ENCODE data around the gene KLK10.
A peak's percentile ranks its signal among the peaks of the same experiment; 100 is the strongest.
"Not testable (repeated sequence)": the region's sequence is repeated elsewhere in the genome, so short reads cannot be mapped to it uniquely, and the experiment has no call there.

The KLK10 gene

DNA sequence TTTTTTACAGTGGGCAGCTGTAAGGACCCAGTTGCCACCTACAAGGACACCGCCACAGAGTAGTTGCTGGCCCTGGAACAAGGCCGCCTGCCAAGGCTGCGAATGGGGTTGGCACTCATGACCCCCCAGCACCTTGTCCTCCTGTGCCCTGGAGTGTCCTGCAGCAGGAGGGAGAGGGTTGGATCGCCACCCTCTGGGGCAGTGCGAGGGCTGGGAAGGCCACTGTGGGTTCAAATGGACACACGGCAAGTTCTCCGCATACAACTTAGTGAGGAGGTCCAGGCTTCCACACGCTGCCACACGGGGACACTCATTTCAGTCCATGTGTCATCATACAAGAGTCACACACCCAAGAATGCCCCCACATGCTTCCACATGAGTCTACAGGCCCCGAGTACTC, 19.1 kb downstream of the KLK10 start:
- Histone ChIP-seq H3K36me3 (ENCODE audit: control insufficient read depth, insufficient read depth, low read length) (no peaks in the 10 kb centered on the region), H3K23ac (ENCODE audit: low read length) (no peak overlapping the region), H2AK5ac (ENCODE audit: low read length) (no peak overlapping the region), H4K8ac (ENCODE audit: low read depth, low read length) (no peak overlapping the region), H2BK120ac (ENCODE audit: low read depth, low read length) (no peak overlapping the region), H2BK5ac (ENCODE audit: low read length) (no peak overlapping the region), H3K4me3 (ENCODE audit: low read length) (no peak overlapping the region), H4K5ac (ENCODE audit: low read length) (no peak overlapping the region), H3K4ac (ENCODE audit: low read depth, low read length) (no peak overlapping the region), H3K18ac (ENCODE audit: low read length) (no peak overlapping the region), H3K79me2 (ENCODE audit: control insufficient read depth, insufficient read depth, low read length) (no peaks in the 10 kb centered on the region), H3K4me2 (ENCODE audit: low read length) (no peak overlapping the region), H3K79me1 (ENCODE audit: low read length) (no peaks in the 10 kb centered on the region), H3K9ac (ENCODE audit: low read length) (no peak overlapping the region), H2BK15ac (replicated peaks; ENCODE audit: low read depth) (no peak overlapping the region), H3K27me3 (ENCODE audit: insufficient read depth, low read length, poor library complexity) (no peaks in the 10 kb centered on the region), H3K27ac (ENCODE audit: low read depth, low read length) (no peak overlapping the region), H3K56ac (ENCODE audit: low read length) (no peak overlapping the region), H3K4me1 (ENCODE audit: control insufficient read depth, low read depth, low read length) (no peaks in the 10 kb centered on the region)
- no peak for DNase-seq
- no CpG with 5 or more reads among the region's 10 CpGs for WGBS (ENCODE audit: extremely low coverage, insufficient coverage, low lambda C conversion rate)

- Histone ChIP-seq H3K79me1 (ENCODE audit: low read length) (no peaks in the 10 kb centered on the region), H3K27ac (ENCODE audit: low read depth, low read length) (no peak overlapping the region), H3K23ac (ENCODE audit: low read length) (no peak overlapping the region), H3K4me3 (ENCODE audit: low read length) (no peak overlapping the region), H2BK15ac (replicated peaks; ENCODE audit: low read depth) (no peak overlapping the region), H2AK5ac (ENCODE audit: low read length) (no peak overlapping the region), H3K56ac (ENCODE audit: low read length) (no peak overlapping the region), H4K8ac (ENCODE audit: low read depth, low read length) (no peak overlapping the region), H3K18ac (ENCODE audit: low read length) (no peak overlapping the region), H2BK5ac (ENCODE audit: low read length) (no peak overlapping the region), H3K4ac (ENCODE audit: low read depth, low read length) (no peak overlapping the region), H3K9ac (ENCODE audit: low read length) (no peak overlapping the region), H3K36me3 (ENCODE audit: control insufficient read depth, insufficient read depth, low read length) (no peaks in the 10 kb centered on the region), H3K79me2 (ENCODE audit: control insufficient read depth, insufficient read depth, low read length) (no peaks in the 10 kb centered on the region), H3K4me2 (ENCODE audit: low read length) (no peak overlapping the region), H3K27me3 (ENCODE audit: insufficient read depth, low read length, poor library complexity) (no peaks in the 10 kb centered on the region), H3K4me1 (ENCODE audit: control insufficient read depth, low read depth, low read length) (no peaks in the 10 kb centered on the region), H2BK120ac (ENCODE audit: low read depth, low read length) (no peak overlapping the region), H4K5ac (ENCODE audit: low read length) (no peak overlapping the region)
- no CpG with 5 or more reads among the region's 4 CpGs for WGBS (ENCODE audit: extremely low coverage, insufficient coverage, low lambda C conversion rate)
- DNase-seq: no peak
Observed at GRCh38 chr19:50998686-50999085, 20.8 kb downstream of the KLK10 start.

DNA sequence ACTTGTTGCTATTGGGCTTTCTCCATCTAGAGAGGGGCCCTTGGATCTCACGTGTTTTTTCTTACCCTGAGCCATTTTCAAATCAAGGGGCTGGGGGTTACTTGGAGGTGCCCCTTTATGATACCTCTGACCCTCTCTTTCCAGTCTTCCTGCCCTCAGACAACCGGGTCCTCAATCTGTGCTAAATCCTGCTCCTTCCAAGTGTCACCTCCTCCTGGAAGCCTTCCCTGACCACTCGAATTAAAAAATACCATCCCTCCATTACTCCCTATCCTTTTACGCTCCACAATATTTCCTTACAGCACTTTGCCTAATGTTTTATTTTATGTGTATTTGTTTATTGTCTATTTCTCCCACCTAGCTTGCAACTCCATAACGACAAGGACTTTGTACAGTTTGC, 21.4 kb downstream of the KLK10 start:
- Histone ChIP-seq H3K4me1 (ENCODE audit: control insufficient read depth, low read depth, low read length) (no peaks in the 10 kb centered on the region), H2BK5ac (ENCODE audit: low read length) (no peak overlapping the region), H3K36me3 (ENCODE audit: control insufficient read depth, insufficient read depth, low read length) (no peaks in the 10 kb centered on the region), H3K79me2 (ENCODE audit: control insufficient read depth, insufficient read depth, low read length) (no peaks in the 10 kb centered on the region), H3K27me3 (ENCODE audit: insufficient read depth, low read length, poor library complexity) (no peaks in the 10 kb centered on the region), H3K9ac (ENCODE audit: low read length) (no peak overlapping the region), H3K23ac (ENCODE audit: low read length) (no peak overlapping the region), H4K5ac (ENCODE audit: low read length) (no peak overlapping the region), H3K18ac (ENCODE audit: low read length) (no peak overlapping the region), H2AK5ac (ENCODE audit: low read length) (no peak overlapping the region), H3K79me1 (ENCODE audit: low read length) (no peaks in the 10 kb centered on the region), H2BK120ac (ENCODE audit: low read depth, low read length) (no peak overlapping the region), H3K4me3 (ENCODE audit: low read length) (no peak overlapping the region), H4K8ac (ENCODE audit: low read depth, low read length) (no peak overlapping the region), H2BK15ac (replicated peaks; ENCODE audit: low read depth) (no peak overlapping the region), H3K27ac (ENCODE audit: low read depth, low read length) (no peak overlapping the region), H3K4ac (ENCODE audit: low read depth, low read length) (no peak overlapping the region), H3K56ac (ENCODE audit: low read length) (no peak overlapping the region), H3K4me2 (ENCODE audit: low read length) (no peak overlapping the region)
- DNase-seq: no peak
- WGBS (ENCODE audit: extremely low coverage, insufficient coverage, low lambda C conversion rate): 100% methylated on average over 2 of the region's 5 CpGs

- Histone ChIP-seq H3K4me1 (ENCODE audit: control insufficient read depth, low read depth, low read length) (no peaks in the 10 kb centered on the region), H3K4me2 (ENCODE audit: low read length) (no peak overlapping the region), H3K27me3 (ENCODE audit: insufficient read depth, low read length, poor library complexity) (no peaks in the 10 kb centered on the region), H3K4me3 (ENCODE audit: low read length) (no peak overlapping the region), H4K5ac (ENCODE audit: low read length) (no peak overlapping the region), H3K23ac (ENCODE audit: low read length) (no peak overlapping the region), H3K79me2 (ENCODE audit: control insufficient read depth, insufficient read depth, low read length) (no peaks in the 10 kb centered on the region), H3K56ac (ENCODE audit: low read length) (no peak overlapping the region), H3K9ac (ENCODE audit: low read length) (no peak overlapping the region), H2BK5ac (ENCODE audit: low read length) (no peak overlapping the region), H3K18ac (ENCODE audit: low read length) (no peak overlapping the region), H3K36me3 (ENCODE audit: control insufficient read depth, insufficient read depth, low read length) (no peaks in the 10 kb centered on the region), H2AK5ac (ENCODE audit: low read length) (no peak overlapping the region), H3K79me1 (ENCODE audit: low read length) (no peaks in the 10 kb centered on the region), H4K8ac (ENCODE audit: low read depth, low read length) (no peak overlapping the region), H2BK15ac (replicated peaks; ENCODE audit: low read depth) (no peak overlapping the region), H2BK120ac (ENCODE audit: low read depth, low read length) (no peak overlapping the region), H3K27ac (ENCODE audit: low read depth, low read length) (no peak overlapping the region), H3K4ac (ENCODE audit: low read depth, low read length) (no peak overlapping the region)
- peak; percentile 45 for DNase-seq
- no CpG with 5 or more reads among the region's 2 CpGs for WGBS (ENCODE audit: extremely low coverage, insufficient coverage, low lambda C conversion rate)
Observed at GRCh38 chr19:50994129-50994528, 25.4 kb downstream of the KLK10 start.

- no peak overlapping the region for H2BK5ac ChIP-seq (ENCODE audit: low read length)
- no peak overlapping the region for H3K23ac ChIP-seq (ENCODE audit: low read length)
- 100% methylated on average over 1 of the region's 2 CpGs for WGBS (ENCODE audit: extremely low coverage, insufficient coverage, low lambda C conversion rate)
- H3K56ac ChIP-seq (ENCODE audit: low read length): no peak overlapping the region
- H2AK5ac ChIP-seq (ENCODE audit: low read length): no peak overlapping the region
- H3K4me2 ChIP-seq (ENCODE audit: low read length): no peak overlapping the region
- H3K4me1 ChIP-seq (ENCODE audit: control insufficient read depth, low read depth, low read length): no peaks in the 10 kb centered on the region
- H3K79me2 ChIP-seq (ENCODE audit: control insufficient read depth, insufficient read depth, low read length): no peaks in the 10 kb centered on the region
- no peaks in the 10 kb centered on the region for H3K79me1 ChIP-seq (ENCODE audit: low read length)
- H3K4ac ChIP-seq (ENCODE audit: low read depth, low read length): no peak overlapping the region
- no peak overlapping the region for H3K27ac ChIP-seq (ENCODE audit: low read depth, low read length)
- no peaks in the 10 kb centered on the region for H3K36me3 ChIP-seq (ENCODE audit: control insufficient read depth, insufficient read depth, low read length)
- no peak overlapping the region for H3K9ac ChIP-seq (ENCODE audit: low read length)
- H2BK15ac ChIP-seq (replicated peaks; ENCODE audit: low read depth): no peak overlapping the region
- no peak overlapping the region for H3K18ac ChIP-seq (ENCODE audit: low read length)
- no peak overlapping the region for H3K4me3 ChIP-seq (ENCODE audit: low read length)
- H4K5ac ChIP-seq (ENCODE audit: low read length): no peak overlapping the region
- no peak overlapping the region for H4K8ac ChIP-seq (ENCODE audit: low read depth, low read length)
- H2BK120ac ChIP-seq (ENCODE audit: low read depth, low read length): no peak overlapping the region
- DNase-seq: no peak
- H3K27me3 ChIP-seq (ENCODE audit: insufficient read depth, low read length, poor library complexity): no peaks in the 10 kb centered on the region
Observed at GRCh38 chr19:50992666-50993035, 26.9 kb downstream of the KLK10 start.

GRCh38 chr19:50984416-50984815, 35.1 kb downstream of the KLK10 start:
- not testable (repeated sequence) for H3K79me2 ChIP-seq (ENCODE audit: control insufficient read depth, insufficient read depth, low read length); H3K27ac ChIP-seq (ENCODE audit: low read depth, low read length); H3K9ac ChIP-seq (ENCODE audit: low read length); H2BK15ac ChIP-seq (replicated peaks; ENCODE audit: low read depth); H2BK120ac ChIP-seq (ENCODE audit: low read depth, low read length); H3K56ac ChIP-seq (ENCODE audit: low read length); H3K4ac ChIP-seq (ENCODE audit: low read depth, low read length); H3K4me2 ChIP-seq (ENCODE audit: low read length); H3K36me3 ChIP-seq (ENCODE audit: control insufficient read depth, insufficient read depth, low read length); H4K5ac ChIP-seq (ENCODE audit: low read length); H3K18ac ChIP-seq (ENCODE audit: low read length); H3K4me3 ChIP-seq (ENCODE audit: low read length); H3K4me1 ChIP-seq (ENCODE audit: control insufficient read depth, low read depth, low read length); H2BK5ac ChIP-seq (ENCODE audit: low read length); H3K27me3 ChIP-seq (ENCODE audit: insufficient read depth, low read length, poor library complexity); H4K8ac ChIP-seq (ENCODE audit: low read depth, low read length); H2AK5ac ChIP-seq (ENCODE audit: low read length); H3K79me1 ChIP-seq (ENCODE audit: low read length); H3K23ac ChIP-seq (ENCODE audit: low read length); DNase-seq
- no CpG with 5 or more reads among the region's 14 CpGs for WGBS (ENCODE audit: extremely low coverage, insufficient coverage, low lambda C conversion rate)

Data from mesendoderm (in vitro differentiated cells).